GM18519 (cell line): ENCODE results near the gene MYBPHL.

ENCODE experiments used
- ATAC-seq: cut with Tn5 transposase; IDR thresholded peaks from one replicate; pipeline ENCODE4 v1.9.1; 2021; ENCODE audit warnings: mild to moderate bottlenecking, moderate library complexity; ENCODE audit not compliant: unreplicated experiment, low FRiP score

MYBPHL gene

GRCh38 chr1:109266965-109267364, 39.8 kb downstream of the MYBPHL start:
- ATAC-seq = no peak

- no peak for ATAC-seq
Observed at GRCh38 chr1:109265741-109266330, 41.0 kb downstream of the MYBPHL start.

GRCh38 chr1:109265016-109265415, 41.8 kb downstream of the MYBPHL start:
- no peak for ATAC-seq

- no peak for ATAC-seq
Observed at GRCh38 chr1:109264379-109264755, 42.4 kb downstream of the MYBPHL start.

GRCh38 chr1:109263597-109264378, 43.0 kb downstream of the MYBPHL start:
- no peak for ATAC-seq

GRCh38 chr1:109263234-109263596, 43.6 kb downstream of the MYBPHL start:
- no peak for ATAC-seq

- ATAC-seq = no peak
Observed at GRCh38 chr1:109262231-109263055, 44.4 kb downstream of the MYBPHL start.

- ATAC-seq = no peak
Observed at GRCh38 chr1:109261578-109261977, 45.2 kb downstream of the MYBPHL start.

GRCh38 chr1:109261006-109261405, 45.8 kb downstream of the MYBPHL start:
- ATAC-seq = no peak

- no peak for ATAC-seq
Observed at GRCh38 chr1:109259674-109260557, 46.9 kb downstream of the MYBPHL start.

- ATAC-seq = no peak
Observed at GRCh38 chr1:109258481-109259466, 48.0 kb downstream of the MYBPHL start.

GRCh38 chr1:109257682-109258421, 49.0 kb downstream of the MYBPHL start:
- ATAC-seq = no peak

- no peak for ATAC-seq
Observed at GRCh38 chr1:109256971-109257681, 49.7 kb downstream of the MYBPHL start.

GRCh38 chr1:109256085-109256484, 50.7 kb downstream of the MYBPHL start:
- no peak for ATAC-seq

- no peak for ATAC-seq
Observed at GRCh38 chr1:109255678-109256077, 51.1 kb downstream of the MYBPHL start.

- ATAC-seq = no peak
Observed at GRCh38 chr1:109255097-109255651, 51.6 kb downstream of the MYBPHL start.

- no peak for ATAC-seq
Observed at GRCh38 chr1:109254621-109255096, 52.2 kb downstream of the MYBPHL start.
